Inferior parietal cortex (tissue), 1 donor: ENCODE measurements around the gene MCM7.

Source experiments
- DNase-seq: peaks from one replicate; pipeline ENCODE4 v3.0.0-alpha.2; 2016; ENCODE audit errors: extremely low spot score

The MCM7 gene

GRCh38 chr7:100122568-100122967, 21.4 kb upstream of the MCM7 start:
- DNase-seq: no peak

GRCh38 chr7:100122067-100122466, 20.9 kb upstream of the MCM7 start:
- no peak for DNase-seq

- no peak for DNase-seq
Observed at GRCh38 chr7:100120733-100121036, 19.5 kb upstream of the MCM7 start.

- DNase-seq: peak; percentile 74
Observed at GRCh38 chr7:100119970-100120732, 19.0 kb upstream of the MCM7 start.

GRCh38 chr7:100119072-100119969, 18.1 kb upstream of the MCM7 start, which contains the start of the genes CNPY4 and TAF6:
Gene CNPY4, plus strand, starts transcription at chr7:100119634. Its CDS starts 111 bp downstream, at chr7:100119745.
Gene TAF6, minus strand, starts transcription at chr7:100119358. Its CDS starts 5,149 bp downstream, at chr7:100114209.
- peak; percentile 97 for DNase-seq

- no peak for DNase-seq
Observed at GRCh38 chr7:100118388-100119071, 17.3 kb upstream of the MCM7 start.

GRCh38 chr7:100115026-100115425, 13.8 kb upstream of the MCM7 start:
- no peak for DNase-seq

- DNase-seq: no peak
Observed at GRCh38 chr7:100111914-100112313, 10.7 kb upstream of the MCM7 start.

- no peak for DNase-seq
Observed at GRCh38 chr7:100111156-100111555, 10.0 kb upstream of the MCM7 start.

- DNase-seq: no peak
Observed at GRCh38 chr7:100109521-100110163, 8.4 kb upstream of the MCM7 start.

GRCh38 chr7:100107890-100108289, 6.7 kb upstream of the MCM7 start:
- no peak for DNase-seq

GRCh38 chr7:100107125-100107737, 6.0 kb upstream of the MCM7 start:
- DNase-seq: no peak

- DNase-seq: no peak
Observed at GRCh38 chr7:100106633-100107032, 5.4 kb upstream of the MCM7 start.

- no peak for DNase-seq
Observed at GRCh38 chr7:100105534-100105933, 4.3 kb upstream of the MCM7 start.

GRCh38 chr7:100102950-100103840, 2.0 kb upstream of the MCM7 start:
- no peak for DNase-seq

GRCh38 chr7:100100420-100101015, 679 bp downstream of the MCM7 start:
- DNase-seq: peak; percentile 95

GRCh38 chr7:100099452-100099851, 1.7 kb downstream of the MCM7 start:
- DNase-seq: no peak

- DNase-seq: no peak
Observed at GRCh38 chr7:100098913-100099312, 2.3 kb downstream of the MCM7 start.

GRCh38 chr7:100095704-100096103, 5.5 kb downstream of the MCM7 start:
- no peak for DNase-seq

GRCh38 chr7:100095289-100095688, 5.9 kb downstream of the MCM7 start:
- no peak for DNase-seq
